ENCODE results near the gene SND1.

The SND1 gene

DNA sequence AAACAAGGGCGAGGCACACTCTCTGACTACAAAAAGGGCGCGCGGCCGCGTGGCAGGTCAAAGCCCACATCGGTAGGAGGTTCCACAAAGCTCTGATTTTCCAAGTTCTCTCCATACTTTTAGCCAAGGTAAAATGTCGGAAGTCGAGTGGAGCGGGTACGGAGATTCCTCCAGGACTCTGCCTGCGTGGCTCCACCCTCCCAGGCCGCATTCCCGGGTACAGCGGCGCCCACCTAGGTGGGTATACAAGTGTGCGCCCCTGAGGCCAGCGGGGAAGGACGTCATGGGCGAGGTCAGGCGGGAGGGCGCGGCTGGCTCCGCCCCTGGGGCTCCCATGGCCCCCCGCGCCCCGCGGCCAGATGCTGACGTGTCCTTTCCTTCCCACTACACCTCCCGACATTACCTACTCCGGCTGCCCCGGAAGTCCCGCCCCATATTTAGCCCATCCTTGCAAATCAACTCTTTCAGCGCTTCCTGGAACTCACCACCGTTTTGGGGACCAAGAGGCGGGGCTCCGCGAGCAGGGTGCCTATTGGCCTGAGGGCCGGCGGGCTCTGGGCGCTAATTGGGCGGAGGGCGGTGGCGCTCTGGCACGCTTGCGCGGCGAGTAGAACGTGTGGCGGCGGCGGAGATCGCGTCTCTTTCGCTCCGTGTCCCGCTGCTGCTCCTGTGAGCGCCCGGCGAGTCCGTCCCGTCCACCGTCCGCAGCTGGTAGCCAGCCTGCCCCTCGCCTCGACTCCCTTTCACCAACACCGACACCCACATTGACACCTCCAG lies at the start of gene SND1:
TSS of gene SND1 (plus strand) at position 639 of the 777 bp plus-strand sequence. CDS start 180 bp downstream, outside the sequence.
- in situ Hi-C loops (cut with MboI; ENCODE audit: low sequenced_read_pairs) = no loop called here

DNA sequence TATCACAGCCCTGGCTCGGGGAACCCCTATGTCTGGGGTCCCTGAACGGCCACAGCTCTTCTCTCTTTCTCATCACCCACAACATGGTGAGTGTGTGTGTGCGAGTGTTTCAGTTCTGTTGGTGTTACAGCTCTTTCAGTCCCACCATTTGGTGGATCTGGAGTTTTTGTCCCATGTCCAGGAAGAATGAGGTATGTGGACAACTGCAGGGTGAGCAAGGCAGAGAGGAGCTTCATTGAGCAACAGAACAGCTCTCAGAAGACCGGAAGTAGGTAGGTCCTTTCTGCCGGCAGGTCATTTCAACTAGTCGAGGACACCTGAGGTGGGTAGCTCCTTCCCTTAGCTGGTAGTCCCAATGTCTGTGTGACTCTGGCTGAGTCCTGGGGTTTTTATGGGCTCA lies 43.5 kb upstream of the SND1 start:
- in situ Hi-C loops (cut with MboI; ENCODE audit: low sequenced_read_pairs) = no loop called here

DNA sequence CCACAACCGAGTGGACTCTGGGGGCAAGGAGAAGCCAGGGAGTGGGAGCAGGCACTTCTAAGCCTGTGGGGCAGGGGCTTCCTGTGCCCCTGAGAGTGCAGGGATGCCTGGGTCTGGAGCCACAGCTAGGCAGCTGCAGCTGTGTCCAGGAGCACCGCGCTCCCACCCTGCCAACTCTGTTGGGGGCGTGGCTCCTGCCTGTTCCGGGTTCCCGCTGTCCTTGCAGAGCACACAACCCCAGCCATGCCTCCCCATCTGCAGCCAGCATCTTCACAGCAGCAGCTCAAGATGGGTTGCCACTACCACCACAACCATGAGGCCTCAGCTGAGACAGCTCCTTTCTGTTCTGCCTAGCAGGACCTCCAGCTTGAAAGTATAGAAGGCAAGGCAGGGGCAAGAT lies 42.7 kb upstream of the SND1 start:
- in situ Hi-C loops (cut with MboI; ENCODE audit: low sequenced_read_pairs) = no loop called here

DNA sequence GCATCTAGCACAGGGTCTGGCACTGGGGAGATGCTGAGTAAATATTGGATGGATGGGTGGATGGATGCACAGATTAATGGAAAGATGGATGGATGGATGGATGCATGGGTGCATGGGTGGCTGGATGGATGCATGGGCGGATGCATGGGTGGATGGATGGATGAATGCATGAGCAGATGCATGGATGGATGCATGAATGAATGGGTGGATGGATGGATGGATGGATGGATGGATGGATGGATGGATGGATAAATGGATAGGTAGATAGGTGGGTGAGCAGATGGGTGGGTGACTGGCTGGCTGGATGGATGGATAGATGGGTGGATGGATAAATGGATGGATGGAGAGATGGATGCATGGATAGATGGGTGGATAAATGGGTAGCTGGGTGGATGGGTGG lies 39.7 kb upstream of the SND1 start:
- in situ Hi-C loops (cut with MboI; ENCODE audit: low sequenced_read_pairs) = no loop called here

DNA sequence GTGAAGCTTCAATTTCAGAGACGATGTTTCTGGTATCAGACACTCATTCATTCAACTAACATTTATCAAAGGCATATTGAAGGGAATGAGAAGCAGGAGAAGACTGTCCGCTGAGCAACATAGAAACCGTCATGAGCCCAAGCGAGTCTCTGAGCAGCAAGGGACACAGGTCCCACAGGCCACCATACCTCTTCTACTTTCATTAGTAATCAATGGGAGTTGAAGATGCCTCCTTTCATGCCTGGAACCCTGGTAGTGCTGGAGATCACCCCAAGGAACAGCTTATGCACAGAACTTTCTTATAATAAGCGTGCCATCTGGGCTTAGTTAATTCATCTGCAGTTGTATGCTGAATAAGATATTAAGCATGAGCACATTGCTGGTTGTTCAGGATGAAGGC lies 35.3 kb upstream of the SND1 start:
- in situ Hi-C loops (cut with MboI; ENCODE audit: low sequenced_read_pairs) = no loop called here

DNA sequence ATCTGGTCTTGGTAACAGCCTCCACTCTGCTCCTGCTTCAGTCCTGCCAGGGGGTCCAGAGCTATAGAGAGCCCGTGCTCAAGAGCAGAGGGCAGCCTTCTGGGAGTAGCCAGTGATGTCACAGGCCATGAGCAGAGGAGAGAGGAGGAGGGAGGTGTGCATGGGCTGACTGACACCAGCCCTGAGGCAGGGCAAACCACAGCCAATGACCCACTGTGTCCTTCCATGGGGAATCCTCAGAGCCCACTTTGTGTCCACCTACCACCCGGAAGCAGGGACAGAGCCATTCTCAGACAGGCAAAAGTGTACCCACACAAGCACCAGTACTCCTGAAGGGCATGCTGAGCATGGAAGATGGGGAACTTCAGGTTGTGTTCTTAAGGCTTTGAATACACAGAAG lies 34.0 kb upstream of the SND1 start, which contains the start of gene PAX4:
TSS of gene PAX4 (minus strand) at position 101 of the 400 bp plus-strand sequence. CDS start 2,214 bp downstream, outside the sequence.
- in situ Hi-C loops (cut with MboI; ENCODE audit: low sequenced_read_pairs) = no loop called here

DNA sequence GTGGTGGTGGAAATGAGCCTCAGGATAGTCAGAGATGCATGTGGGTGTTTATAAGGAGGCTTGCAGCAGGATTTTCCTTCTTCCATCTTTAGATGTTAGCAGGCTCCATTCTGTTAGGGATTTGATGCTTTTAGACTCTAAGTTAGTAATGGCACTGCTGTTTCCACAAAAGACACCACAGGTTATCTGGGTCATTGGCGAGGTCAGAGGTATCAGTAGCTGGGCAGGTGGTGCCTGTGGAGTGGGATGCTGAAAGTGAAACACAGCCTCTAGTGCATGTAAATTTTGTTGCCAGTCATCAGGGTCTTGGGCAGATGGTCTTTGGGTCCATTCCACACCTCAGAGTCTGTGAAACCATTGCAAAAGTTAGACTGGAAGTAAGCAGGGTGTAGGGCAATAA lies 33.2 kb upstream of the SND1 start:
- in situ Hi-C loops (cut with MboI; ENCODE audit: low sequenced_read_pairs) = no loop called here

DNA sequence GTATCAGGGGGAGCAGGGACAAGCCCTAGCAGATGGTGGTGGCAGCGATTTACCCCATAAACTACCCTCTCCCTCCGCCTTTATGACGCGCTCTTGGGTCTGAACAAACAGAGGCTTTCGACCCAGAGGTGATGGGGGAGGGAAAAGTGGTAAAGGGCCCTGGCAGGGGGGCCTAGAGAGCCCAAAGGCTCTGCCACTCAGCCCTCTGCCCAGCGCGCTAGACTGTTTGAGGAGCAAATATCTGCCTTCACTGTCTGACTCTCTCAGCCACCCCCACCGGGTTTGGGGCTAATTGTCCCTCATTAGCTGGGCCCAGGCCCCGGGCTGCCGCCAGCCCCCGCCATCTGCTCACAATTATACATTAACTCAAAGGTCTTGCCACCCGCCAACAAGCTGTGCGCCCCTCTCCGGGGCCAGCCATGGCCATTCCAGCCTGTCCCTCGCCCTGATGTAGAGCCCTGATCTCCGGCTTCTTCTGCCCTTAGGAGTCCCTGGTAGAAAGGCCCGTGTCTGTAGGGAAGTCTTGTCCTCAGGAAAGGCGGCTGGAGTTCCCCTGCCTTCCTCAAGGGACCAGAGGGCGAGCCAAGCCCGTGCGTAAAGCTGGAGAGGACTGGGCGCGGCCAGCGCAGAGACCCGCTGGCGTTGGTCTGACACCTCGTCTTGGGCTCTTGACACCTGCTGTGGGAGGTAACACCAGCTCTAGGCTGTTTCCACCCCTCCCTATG lies 32.2 kb upstream of the SND1 start:
- in situ Hi-C loops (cut with MboI; ENCODE audit: low sequenced_read_pairs) = no loop called here

DNA sequence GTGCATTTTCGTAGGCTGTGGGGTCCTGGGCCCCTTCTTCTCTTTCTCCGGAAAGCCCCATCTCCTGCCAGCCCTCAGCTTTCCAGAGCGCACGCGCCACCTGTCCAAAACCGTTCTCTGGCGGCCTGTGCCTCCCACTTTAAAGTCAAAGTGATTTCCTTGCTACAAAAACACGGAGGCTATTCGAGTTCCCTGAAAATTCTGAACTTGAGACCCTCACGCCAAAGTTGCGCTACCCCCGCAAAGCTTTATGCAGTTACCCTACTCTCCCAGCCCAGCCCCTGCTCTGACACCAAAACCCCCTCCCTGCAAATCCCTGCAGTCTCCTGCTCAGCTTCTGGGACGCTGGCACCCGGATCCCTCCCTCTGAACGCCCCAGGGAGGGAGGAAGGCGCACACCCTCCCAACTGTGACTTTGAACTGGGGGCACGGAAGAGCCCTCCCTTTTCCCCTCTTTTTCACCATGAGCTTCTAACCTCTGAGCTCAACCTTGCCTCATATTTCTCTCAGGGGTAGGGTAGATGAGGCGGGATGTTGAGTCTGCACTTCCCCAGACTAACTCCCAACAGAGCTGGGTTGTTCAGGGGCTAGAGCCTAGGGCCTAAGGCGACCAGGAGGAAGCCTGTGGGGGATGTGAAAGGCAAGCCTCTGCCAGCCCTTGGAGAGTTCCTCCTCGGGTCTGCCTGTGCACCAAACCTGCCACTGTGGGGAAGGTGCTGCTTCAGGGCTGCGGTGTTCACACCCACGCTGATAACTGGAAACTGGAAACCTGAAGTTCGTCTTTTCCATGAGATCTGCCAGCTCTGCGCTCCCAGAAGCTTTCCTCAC lies 31.4 kb upstream of the SND1 start:
- in situ Hi-C loops (cut with MboI; ENCODE audit: low sequenced_read_pairs) = no loop called here

DNA sequence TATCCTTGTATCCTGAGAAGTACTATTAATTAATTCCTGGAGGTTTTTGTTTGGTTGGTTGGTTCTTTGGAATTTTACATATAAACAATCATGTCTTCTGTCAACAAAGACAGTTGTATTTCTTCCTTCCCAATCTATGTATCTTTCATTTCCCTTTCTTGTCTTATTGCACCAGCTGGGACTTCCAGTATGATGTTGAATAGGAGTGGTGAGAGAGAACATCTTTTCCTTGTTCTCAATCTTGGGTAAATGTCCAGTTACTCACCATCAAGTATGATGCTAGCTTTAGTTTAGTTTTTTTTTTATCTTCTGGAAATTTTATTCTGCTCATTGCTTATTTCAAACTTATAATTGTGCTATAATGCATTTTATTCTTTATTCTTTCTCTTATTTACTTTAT lies 26.7 kb upstream of the SND1 start:
- in situ Hi-C loops (cut with MboI; ENCODE audit: low sequenced_read_pairs) = no loop called here

DNA sequence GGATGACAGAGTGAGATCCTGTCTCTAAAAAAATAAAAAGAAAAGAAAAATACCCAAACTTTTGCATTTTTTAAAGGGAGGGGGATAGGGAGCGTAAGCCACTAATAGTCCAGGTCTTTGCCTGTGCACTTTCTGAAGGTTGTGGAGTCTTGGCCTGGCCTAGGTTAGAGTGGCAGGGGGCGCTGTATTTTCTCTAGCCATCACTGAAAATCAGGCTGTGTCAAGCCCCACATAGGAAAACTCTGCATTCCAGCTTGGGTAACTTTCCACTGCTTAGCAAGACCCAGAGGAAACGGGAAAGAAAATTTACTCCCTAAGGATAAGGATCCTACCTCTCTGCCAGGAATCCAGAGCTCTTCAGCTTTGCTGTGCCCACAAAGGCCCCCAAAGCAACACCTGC lies 23.5 kb upstream of the SND1 start:
- in situ Hi-C loops (cut with MboI; ENCODE audit: low sequenced_read_pairs) = no loop called here

DNA sequence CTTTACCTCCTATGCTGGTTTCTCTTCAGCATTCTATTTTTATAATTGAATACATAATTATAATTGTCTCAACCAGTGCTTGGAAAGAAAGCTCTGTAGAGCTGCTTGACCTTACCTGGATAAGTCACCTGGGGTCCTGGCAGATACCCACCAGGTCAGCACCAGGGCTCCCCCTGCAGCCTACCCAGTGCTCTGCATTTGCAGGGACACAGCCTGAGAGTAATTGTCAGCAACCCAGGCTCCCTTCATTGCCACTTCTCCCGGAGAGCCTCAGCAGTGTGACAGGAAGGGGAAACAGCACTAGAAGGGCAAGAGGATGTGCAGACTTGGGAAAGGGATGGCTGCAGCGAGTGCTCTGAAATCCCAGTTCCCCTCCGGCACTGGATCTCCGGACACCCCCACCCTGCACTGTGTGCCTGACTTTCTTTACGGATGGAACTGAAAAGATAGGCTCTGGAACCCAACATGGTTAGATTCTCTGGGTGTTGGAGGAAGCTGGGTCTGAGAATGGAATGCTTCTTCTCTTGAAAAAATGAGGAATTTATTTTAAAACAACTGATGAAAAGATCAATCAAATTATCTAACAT lies 22.6 kb upstream of the SND1 start:
- in situ Hi-C loops (cut with MboI; ENCODE audit: low sequenced_read_pairs) = no loop called here

DNA sequence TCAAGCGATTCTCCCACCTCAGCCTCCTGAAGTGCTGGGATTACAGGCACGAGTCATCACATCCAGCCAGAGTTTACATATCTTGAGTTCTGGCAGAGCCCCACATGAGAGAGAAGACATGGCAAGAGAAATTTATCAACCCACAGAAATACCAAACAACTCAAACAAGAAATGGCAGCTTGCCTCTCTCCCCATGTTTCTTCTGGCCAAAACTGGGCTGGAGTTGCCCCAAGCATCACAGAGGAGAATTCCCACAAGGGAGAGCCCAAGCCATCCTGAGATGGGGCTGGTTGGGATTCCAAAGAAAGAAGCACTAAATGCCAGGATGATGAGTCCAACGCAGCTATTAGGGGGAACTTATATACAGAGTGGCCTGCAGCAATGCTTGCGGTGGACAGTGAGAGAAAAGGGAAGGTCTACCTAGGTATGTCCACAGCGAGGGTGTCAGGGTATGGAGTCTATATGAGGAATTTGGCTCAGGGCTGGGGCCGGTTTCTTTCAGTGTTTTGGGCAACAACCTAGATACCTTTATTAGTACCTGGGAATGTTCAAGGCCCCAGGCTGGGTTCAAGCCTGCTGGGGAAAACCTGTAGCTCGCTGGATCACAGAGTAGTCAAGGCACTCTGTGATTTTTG lies 19.6 kb upstream of the SND1 start:
- in situ Hi-C loops (cut with MboI; ENCODE audit: low sequenced_read_pairs) = no loop called here

DNA sequence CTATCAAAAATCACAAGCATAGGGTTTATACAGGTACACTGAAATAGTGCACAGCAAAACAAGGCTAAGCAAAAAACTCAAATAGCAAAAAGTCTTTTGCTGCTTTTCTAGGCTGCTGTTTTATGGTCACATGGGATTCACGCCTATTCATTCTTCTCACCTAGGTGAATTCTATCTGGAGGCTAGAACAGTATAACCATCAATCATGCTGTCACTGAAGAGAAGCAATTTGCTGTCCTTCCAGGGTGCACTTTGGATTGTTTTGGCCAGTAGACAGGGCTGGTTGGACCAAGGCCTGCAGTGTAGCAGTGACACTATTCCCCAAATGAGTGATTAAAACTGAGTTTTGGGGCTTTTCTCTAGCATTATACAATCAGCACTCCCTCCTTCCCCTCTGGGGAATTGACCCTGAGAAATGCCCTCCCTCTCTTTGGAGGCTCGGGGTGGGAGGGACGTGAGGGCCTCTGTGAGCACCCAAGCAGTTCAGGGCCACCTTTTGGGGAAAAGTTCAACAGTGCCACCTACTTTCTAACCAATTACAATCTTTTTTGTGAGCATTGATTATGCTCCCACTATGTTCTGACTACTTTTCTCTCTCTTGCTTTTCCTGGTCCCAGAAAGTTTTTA lies 16.2 kb upstream of the SND1 start:
- in situ Hi-C loops (cut with MboI; ENCODE audit: low sequenced_read_pairs) = no loop called here

DNA sequence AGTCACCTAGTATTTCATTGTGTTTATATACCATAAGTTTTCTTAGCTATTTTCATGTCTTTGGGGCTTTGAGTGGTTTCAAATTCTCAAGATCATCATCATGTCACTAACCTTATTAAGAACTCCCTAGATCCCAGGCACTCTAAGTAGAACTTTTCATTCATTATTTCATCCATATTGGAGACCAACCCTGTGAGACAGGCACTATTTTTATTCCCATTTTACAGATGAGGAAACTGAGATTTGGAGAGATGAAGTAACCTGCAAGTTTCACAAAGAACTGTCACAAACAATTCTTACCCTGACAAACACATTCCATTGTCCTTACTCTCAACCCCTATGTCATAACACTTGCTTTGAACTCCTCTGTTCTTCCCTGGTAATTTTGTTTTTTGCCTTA lies 13.8 kb upstream of the SND1 start:
- in situ Hi-C loops (cut with MboI; ENCODE audit: low sequenced_read_pairs) = no loop called here

DNA sequence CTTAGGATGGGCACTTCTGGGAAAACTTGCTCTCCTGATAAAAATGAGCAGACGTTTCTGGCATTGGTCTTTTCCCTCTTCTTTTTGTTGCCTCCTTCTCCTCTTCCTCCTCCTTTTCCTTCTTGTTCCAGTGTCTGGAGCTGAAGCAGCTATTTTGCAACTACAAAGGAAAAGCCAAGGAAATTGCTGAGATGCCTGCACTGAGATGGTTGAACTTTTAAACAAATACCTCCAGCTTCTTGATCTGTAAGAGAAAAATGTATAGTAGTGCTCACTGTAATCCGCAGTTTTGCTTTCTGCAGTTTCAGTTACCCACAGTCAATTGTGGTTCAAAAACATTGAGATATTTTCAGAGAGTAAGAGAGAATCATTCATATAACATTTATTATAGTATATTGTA lies 7.5 kb upstream of the SND1 start:
- in situ Hi-C loops (cut with MboI; ENCODE audit: low sequenced_read_pairs) = no loop called here

DNA sequence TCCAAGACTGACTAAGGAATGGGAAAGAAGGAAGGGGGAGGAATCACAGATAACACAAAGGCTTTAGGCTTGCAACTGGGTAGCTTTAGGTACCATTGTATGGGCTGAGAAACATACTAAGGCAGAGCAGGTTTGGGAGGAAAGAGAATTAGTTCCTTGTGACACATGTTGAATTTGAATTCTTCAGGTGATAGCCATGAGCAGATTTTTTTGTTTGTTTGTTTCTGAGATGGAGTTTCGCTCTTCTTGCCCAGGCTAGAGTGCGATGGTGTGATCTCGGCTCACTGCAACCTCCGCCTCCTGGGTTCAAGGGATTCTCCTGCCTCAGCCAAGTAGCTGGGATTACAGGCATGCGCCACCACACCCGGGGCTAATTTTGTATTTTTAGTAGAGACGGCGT lies 4.4 kb upstream of the SND1 start:
- in situ Hi-C loops (cut with MboI; ENCODE audit: low sequenced_read_pairs) = no loop called here

DNA sequence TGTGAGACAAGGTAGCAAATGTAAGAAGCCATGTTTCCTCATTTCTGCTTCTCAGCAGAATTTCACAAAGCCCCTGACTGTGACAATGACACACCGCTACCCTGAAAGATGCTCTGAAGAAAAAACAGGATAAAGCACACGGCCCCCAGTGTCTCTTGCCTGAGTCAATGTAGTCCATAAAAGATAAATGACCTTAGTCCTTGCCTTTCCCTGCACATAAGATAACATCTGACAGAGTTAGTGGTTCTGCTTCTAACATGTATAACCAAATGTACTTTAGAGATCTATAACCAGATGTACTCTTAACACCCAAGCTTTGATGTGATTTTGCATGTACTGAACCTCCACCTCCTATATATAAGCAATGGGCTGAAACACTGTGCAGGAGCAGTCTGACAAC lies 3.0 kb upstream of the SND1 start:
- in situ Hi-C loops (cut with MboI; ENCODE audit: low sequenced_read_pairs) = no loop called here

DNA sequence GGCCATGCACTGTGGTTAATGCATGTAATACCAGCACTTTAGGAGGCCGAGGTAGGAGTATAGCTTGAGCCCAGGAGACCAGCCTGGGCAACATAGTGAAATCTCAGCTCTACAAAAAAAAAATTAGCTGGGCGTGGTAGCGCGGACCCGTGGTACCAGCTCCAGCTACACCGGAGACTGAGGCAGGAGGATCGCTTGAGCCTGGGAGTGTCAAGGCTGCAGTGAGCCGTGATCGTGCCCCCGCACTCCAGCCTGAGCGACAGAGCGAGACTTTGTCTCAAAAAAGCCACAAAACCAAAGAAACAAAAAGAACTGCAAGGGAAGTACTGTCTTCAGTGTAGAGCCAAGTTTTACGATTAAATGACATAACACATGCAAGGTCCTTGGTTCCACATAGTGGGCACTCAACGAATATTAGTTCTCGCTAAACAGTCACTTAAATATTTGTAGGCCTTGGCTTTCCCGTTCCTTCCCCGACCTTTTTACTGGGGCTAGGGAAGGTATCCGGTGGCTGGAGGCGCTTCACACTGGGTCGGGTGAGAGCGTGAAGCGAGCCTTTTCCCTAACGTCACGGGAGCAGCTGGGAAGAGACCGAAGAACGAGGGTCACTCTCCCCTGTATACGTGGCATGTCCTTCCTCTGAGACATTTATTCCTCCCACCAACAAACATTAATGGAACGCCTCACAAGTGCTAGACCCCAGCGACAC lies 993 bp upstream of the SND1 start:
- in situ Hi-C loops (cut with MboI; ENCODE audit: low sequenced_read_pairs) = no loop called here
